Measurements from ENCODE around the gene GIMAP5.

- TF ChIP-seq CTCF (conservative IDR thresholded peaks at IDR 0.05; ENCODE audit: low read depth, low read length): no peak
- no peak for TF ChIP-seq EZH2 (IDR thresholded peaks at IDR 0.05; ENCODE audit: low read length, unreplicated experiment)
- TF ChIP-seq EZH2phosphoT487 (IDR thresholded peaks at IDR 0.05; ENCODE audit: borderline replicate concordance, low read length): no peak
Measured at GRCh38 chr7:150781961-150782360, 44.7 kb downstream of the GIMAP5 start.
